GM12878 (cell line): ENCODE results near the gene HMCN1.

Source experiments
- CTCF ChIP-seq, 3 experiments: IDR thresholded peaks in 2 of 3; conservative IDR thresholded peaks in 1 of 3; 2 replicates each; pipeline ENCODE4 v1.5.1; 2011; ENCODE audit warnings: low read depth in 3 of 3, low read length in 3 of 3, mild to moderate bottlenecking in 3 of 3, control low read depth in 2 of 3, moderate library complexity in 2 of 3, inconsistent platforms in 1 of 3, mixed read lengths in 1 of 3; ENCODE audit not compliant: control insufficient read depth in 2 of 3, insufficient read depth in 1 of 3; ENCODE audit errors: extremely low read depth in 1 of 3
- HCFC1 ChIP-seq: fragments of 150-350 bp; IDR thresholded peaks from 2 replicates; pipeline ENCODE4 v1.6.1; 2014; ENCODE audit warnings: low read length

GRCh38 chr1:186144505-186144904 lies 410.3 kb downstream of the HMCN1 start:
- TF ChIP-seq HCFC1 (no peak), CTCF (IDR thresholded peaks at IDR 0.05 in 2 of 3, conservative IDR thresholded peaks at IDR 0.05 in 1 of 3; ENCODE audit: control insufficient read depth in 2 of 3, extremely low read depth in 1 of 3, insufficient read depth in 1 of 3, low read depth in 3 of 3, low read length in 3 of 3) (no peak)
